ENCODE measurements around the gene GGPS1.

The GGPS1 gene

DNA sequence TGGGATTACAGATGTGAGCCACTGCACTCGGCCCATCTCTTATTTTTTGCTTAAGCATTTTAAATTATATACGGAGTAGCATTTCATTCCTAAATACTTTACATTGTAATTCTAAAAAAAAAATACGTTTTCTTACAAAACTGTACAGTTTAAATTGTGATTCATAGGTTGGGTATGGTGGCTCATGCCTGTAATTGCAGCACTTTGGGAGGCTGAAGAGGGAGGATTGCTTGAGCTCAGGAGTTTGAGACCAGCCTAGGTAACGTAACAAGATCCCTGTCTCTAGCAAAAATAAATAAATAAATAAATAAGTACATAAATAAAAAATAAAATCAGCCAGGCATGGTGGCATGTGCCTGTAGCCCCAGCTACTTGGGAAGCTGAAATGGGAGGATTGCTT is 63.5 kb downstream of the GGPS1 start:
- H3K9ac ChIP-seq = no peak overlapping the region
- no peak overlapping the region for H3K4me2 ChIP-seq
- no peak for TF ChIP-seq Cebpa-rat (IDR thresholded peaks at IDR 0.05)
- H3K9me3 ChIP-seq (replicated peaks in 1 of 11) = peaks cover 6 to 27% (median 19%) of the 10 kb centered on the region in 11 experiments; a peak in 19 of 22 replicates
- peaks cover 0 to 15% (median 4%) of the 10 kb centered on the region in 11 experiments; a peak in 6 of 22 replicates for H4K20me1 ChIP-seq
- H3K36me3 ChIP-seq = peaks cover 5 to 35% (median 22%) of the 10 kb centered on the region in 11 experiments; a peak in 17 of 22 replicates
- H3K4me3 ChIP-seq = no peak overlapping the region
- H3K4me1 ChIP-seq = peaks cover 0 to 10% (median 0%) of the 10 kb centered on the region in 10 experiments; a peak in 4 of 20 replicates
- no peak overlapping the region for H3K27ac ChIP-seq
- no peaks in the 10 kb centered on the region for H3K27me3 ChIP-seq

Data from BLaER1 treated with 17β-estradiol and CSF1 and Interleukin-3, amounts not matched to agents 10 nM and 100 nM (cell line).